Testis (tissue), 3 donors: ENCODE measurements around the gene TMEM52. TPM values are rescaled to one million over a fixed set of nuclear protein-coding genes. Genes with fewer than 3 reads are reported as not detected.

Experiments
- DNase-seq: peaks from one replicate; pipeline ENCODE4 v3.0.0-alpha.2; 2019
- H3K27ac ChIP-seq, 2 donors: fragments of 200-600 bp; sonication (generic); one replicate each; pipeline ENCODE4 v1.5.1; 2019
- H3K27me3 ChIP-seq: fragments of 200-600 bp; sonication (generic); one replicate; pipeline ENCODE4 v1.5.1; 2019
- H3K36me3 ChIP-seq: fragments of 200-600 bp; sonication (generic); one replicate; pipeline ENCODE4 v1.5.1; 2017; ENCODE audit warnings: low read depth; ENCODE audit errors: missing control alignments
- H3K4me1 ChIP-seq: fragments of 200-600 bp; sonication (generic); one replicate; pipeline ENCODE4 v1.5.1; 2019
- H3K4me3 ChIP-seq, 2 donors: fragments of 200-600 bp; sonication (generic); one replicate each; pipeline ENCODE4 v1.5.1; 2017 to 2019
- H3K9me3 ChIP-seq: fragments of 200-600 bp; sonication (generic); one replicate; pipeline ENCODE4 v1.5.1; 2017
- CTCF ChIP-seq, 3 experiments: fragments of 450-650 bp in 2 of 3; fragments of 200-600 bp in 1 of 3; sonication (generic) in 1 of 3; IDR thresholded peaks; one replicate each; pipeline ENCODE4 v1.5.1; 2016 to 2019; ENCODE audit warnings: antibody characterized with exemption in 3 of 3, mild to moderate bottlenecking in 2 of 3, moderate library complexity in 1 of 3
- POLR2A ChIP-seq: fragments of 450-650 bp; IDR thresholded peaks from one replicate; pipeline ENCODE4 v1.6.1; 2017; ENCODE audit warnings: antibody characterized with exemption, mild to moderate bottlenecking, moderate library complexity
- WGBS, 2 donors: methylation state at CpG; one replicate each; pipeline ENCODE4 v1.1.5; 2018; 5-methylcytosine and 5-hydroxymethylcytosine counted together
- intact Hi-C: fragments of 100-400 bp; cut with DNase I; formaldehyde crosslinking; loops from one replicate; pipeline ENCODE4 v1.15.1; 2023; ENCODE audit warnings: low total_unique reads
- polyA plus RNA-seq: library from polyadenylated mRNA; stranded (reverse); fragments of 350-450 nt; fragmentation: Illumina TruSeq; extraction: RNeasy Lipid Tissue Mini Kit (QIAGEN cat#74804); gene quantifications from one replicate; pipeline ENCODE4 v1.2.3, GENCODE V29; 2014; ENCODE audit warnings: low read depth, low replicate concordance; ENCODE audit not compliant: insufficient read depth
- total RNA-seq, 2 donors: library from RNA; depleted of rRNA; stranded (reverse); fragments of >200 nt; gene quantifications; one replicate each; pipeline ENCODE4 v1.2.3, GENCODE V29; 2016

Gene TMEM52
- total and polyA plus RNA-seq, 3 donors from 2014 or later, result 40.8 to 143 (median 74.0) TPM

GRCh38 chr1:1954015-1954414 is 34.9 kb upstream of the TMEM52 start:
- TF ChIP-seq POLR2A, result no peak
- TF ChIP-seq CTCF (IDR thresholded peaks at IDR 0.05), result no peak
- intact Hi-C loops, result no loop called here
- Histone ChIP-seq H3K27me3 (no peaks in the 10 kb centered on the region), H3K9me3 (no peaks in the 10 kb centered on the region), H3K36me3 (no peaks in the 10 kb centered on the region), H3K4me1 (no peaks in the 10 kb centered on the region), H3K4me3 (no peak overlapping the region), H3K27ac (no peak overlapping the region)
- no peak for DNase-seq
- 91 to 94% methylated on average over 9 of the region's 9 CpGs for WGBS, 2 donors

GRCh38 chr1:1950940-1951339 is 31.9 kb upstream of the TMEM52 start:
- WGBS, 2 donors, result 83 to 89% methylated on average over 5 of the region's 5 CpGs
- H3K27me3 ChIP-seq, result no peaks in the 10 kb centered on the region
- H3K4me1 ChIP-seq, result peaks cover 13% of the 10 kb centered on the region
- TF ChIP-seq POLR2A (no peak), CTCF (IDR thresholded peaks at IDR 0.05) (no peak)
- no peak overlapping the region for H3K27ac ChIP-seq
- intact Hi-C loops, result no loop called here
- DNase-seq, result no peak
- no peaks in the 10 kb centered on the region for H3K36me3 ChIP-seq
- H3K9me3 ChIP-seq, result no peaks in the 10 kb centered on the region
- no peak overlapping the region for H3K4me3 ChIP-seq

GRCh38 chr1:1948783-1949182 is 29.7 kb upstream of the TMEM52 start:
- no peak overlapping the region for H3K27ac ChIP-seq
- intact Hi-C loops, result no loop called here
- H3K4me1 ChIP-seq, result peaks cover 17% of the 10 kb centered on the region
- no peak overlapping the region for H3K4me3 ChIP-seq
- no peaks in the 10 kb centered on the region for H3K27me3 ChIP-seq
- no peaks in the 10 kb centered on the region for H3K36me3 ChIP-seq
- TF ChIP-seq POLR2A (no peak), CTCF (IDR thresholded peaks at IDR 0.05) (no peak)
- no peaks in the 10 kb centered on the region for H3K9me3 ChIP-seq
- WGBS, 2 donors, result 73% methylated on average over 1 of the region's 1 CpG
- DNase-seq, result no peak

- no peak for TF ChIP-seq POLR2A
- TF ChIP-seq CTCF (IDR thresholded peaks at IDR 0.05), result no peak
- peaks cover 17% of the 10 kb centered on the region for H3K4me1 ChIP-seq
- no peak for DNase-seq
- no peaks in the 10 kb centered on the region for H3K36me3 ChIP-seq
- no peak overlapping the region for H3K27ac ChIP-seq
- 65 to 88% methylated on average over 4 to 14 of the region's 14 CpGs for WGBS, 2 donors
- intact Hi-C loops, result no loop called here
- H3K4me3 ChIP-seq, result no peak overlapping the region
- no peaks in the 10 kb centered on the region for H3K9me3 ChIP-seq
- no peaks in the 10 kb centered on the region for H3K27me3 ChIP-seq
Measured at GRCh38 chr1:1947493-1947892, 28.4 kb upstream of the TMEM52 start.

- Histone ChIP-seq H3K4me1 (peaks cover 17% of the 10 kb centered on the region), H3K27ac (no peak overlapping the region), H3K9me3 (no peaks in the 10 kb centered on the region), H3K27me3 (no peaks in the 10 kb centered on the region), H3K36me3 (no peaks in the 10 kb centered on the region), H3K4me3 (no peak overlapping the region)
- intact Hi-C loops, result no loop called here
- WGBS, 2 donors, result 44 to 48% methylated on average over 4 to 11 of the region's 11 CpGs
- TF ChIP-seq POLR2A, result no peak
- TF ChIP-seq CTCF (IDR thresholded peaks at IDR 0.05), result no peak
- peak; percentile 94 for DNase-seq
Measured at GRCh38 chr1:1946540-1946939, 27.5 kb upstream of the TMEM52 start.
